NCI-H146 (cell line): ENCODE results near the gene MTHFD1.

ENCODE experiments used
- DNase-seq: peaks from one replicate; lab custom pipeline; 2025; lab: John Stamatoyannopoulos, UW

MTHFD1 gene

GRCh38 chr14:64447876-64448670, 59.9 kb downstream of the MTHFD1 start:
- no peak for DNase-seq

- no peak for DNase-seq
Observed at GRCh38 chr14:64450255-64450654, 62.1 kb downstream of the MTHFD1 start.

- no peak for DNase-seq
Observed at GRCh38 chr14:64454671-64455070, 66.5 kb downstream of the MTHFD1 start.

GRCh38 chr14:64459405-64460136, 71.4 kb downstream of the MTHFD1 start:
- DNase-seq: no peak

- no peak for DNase-seq
Observed at GRCh38 chr14:64461221-64461620, 73.1 kb downstream of the MTHFD1 start.

- no peak for DNase-seq
Observed at GRCh38 chr14:64463195-64463594, 75.0 kb downstream of the MTHFD1 start.

- no peak for DNase-seq
Observed at GRCh38 chr14:64463873-64464272, 75.7 kb downstream of the MTHFD1 start.

- peak; percentile 46 for DNase-seq
Observed at GRCh38 chr14:64464651-64465050, 76.5 kb downstream of the MTHFD1 start.

GRCh38 chr14:64465191-64465822, 77.2 kb downstream of the MTHFD1 start, which contains the start of gene AKAP5:
TSS of gene AKAP5 (plus strand) at chr14:64465499. CDS start at chr14:64468395, 2,896 bp downstream.
- DNase-seq: peak; percentile 81

GRCh38 chr14:64465831-64466554, 77.8 kb downstream of the MTHFD1 start:
- peak; percentile 36 for DNase-seq

GRCh38 chr14:64467101-64467500, 78.9 kb downstream of the MTHFD1 start:
- DNase-seq: no peak

GRCh38 chr14:64467566-64467965, 79.4 kb downstream of the MTHFD1 start:
- DNase-seq: no peak

- no peak for DNase-seq
Observed at GRCh38 chr14:64468451-64468850, 80.3 kb downstream of the MTHFD1 start.

- DNase-seq: no peak
Observed at GRCh38 chr14:64474041-64474440, 85.9 kb downstream of the MTHFD1 start.

- no peak for DNase-seq
Observed at GRCh38 chr14:64474698-64475097, 86.5 kb downstream of the MTHFD1 start.

GRCh38 chr14:64475585-64476273, 87.6 kb downstream of the MTHFD1 start:
- no peak for DNase-seq

GRCh38 chr14:64476438-64476837, 88.3 kb downstream of the MTHFD1 start:
- DNase-seq: no peak

GRCh38 chr14:64478634-64479250, 90.6 kb downstream of the MTHFD1 start:
- peak; percentile 3 for DNase-seq

GRCh38 chr14:64488590-64489099, 100.5 kb downstream of the MTHFD1 start:
- DNase-seq: no peak

GRCh38 chr14:64491637-64492036, 103.5 kb downstream of the MTHFD1 start:
- DNase-seq: no peak

- no peak for DNase-seq
Observed at GRCh38 chr14:64493455-64493854, 105.3 kb downstream of the MTHFD1 start.
